ENCODE results near the gene DCAF7. TPM values are rescaled to one million over a fixed set of nuclear protein-coding genes. Genes with fewer than 3 reads are reported as not detected.

Gene DCAF7
- total and polyA plus RNA-seq, 3 experiments from 2014 or later = 82.5 to 102 (median 99.1) TPM

DNA sequence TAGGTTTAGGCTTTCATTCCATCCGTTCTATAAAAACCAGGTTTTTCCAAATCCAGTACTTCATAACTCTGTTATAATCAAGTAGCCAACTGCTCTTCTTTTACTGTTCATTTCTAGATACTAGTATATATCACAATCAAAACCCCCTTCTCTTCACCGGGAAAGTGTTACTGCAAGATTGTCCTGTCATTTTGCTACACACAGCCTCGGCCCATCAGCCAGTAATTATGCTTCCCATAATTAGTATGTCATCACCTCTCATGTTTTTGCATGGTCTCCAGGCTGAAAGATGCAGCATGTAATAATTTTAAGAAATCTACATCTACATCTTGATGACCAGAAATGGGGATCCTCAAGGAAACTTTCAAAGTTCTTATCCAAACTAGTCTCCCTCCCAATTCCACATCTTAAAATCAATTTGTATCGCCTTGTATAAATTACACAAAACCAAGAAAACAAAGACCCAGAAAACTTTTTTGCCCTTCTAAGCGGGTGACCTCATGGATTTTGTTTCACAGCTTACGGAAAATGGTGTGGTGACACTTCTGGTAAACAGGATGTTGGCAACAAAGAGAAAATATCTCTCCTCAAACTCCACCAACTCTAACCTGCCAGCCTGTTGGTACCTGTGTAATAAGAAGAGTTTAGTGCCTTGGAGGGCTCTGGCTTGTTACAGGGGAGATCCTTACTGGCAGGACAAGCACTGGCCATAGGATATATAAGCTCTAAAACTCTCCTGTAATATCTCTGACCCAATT is 59.7 kb downstream of the DCAF7 start:
- Mint-ChIP-seq H3K9me3 (no peaks in the 10 kb centered on the region), H3K27ac (peak overlapping the region; percentile 70 to 98 (median 86)), H3K4me3 (peak overlapping the region in 6 of 7 donors; percentile 32 to 73 (median 66)), H3K4me1 (peaks cover 29 to 46% (median 34%) of the 10 kb centered on the region in 3 donors), H3K36me3 (peaks cover 4 to 55% (median 22%) of the 10 kb centered on the region in 3 donors), H3K27me3 (no peaks in the 10 kb centered on the region)
- POLR2A ChIA-PET = interaction anchor here (1.0 to 1.6 kb wide), 3 partner anchors 9 to 59 kb away, joined by 3 to 8 read pairs (median 3); partner anchors contain the start of genes DCAF7 and TACO1
- H3K9me3 ChIP-seq (ENCODE audit: low read length) = no peaks in the 10 kb centered on the region
- DNase-seq = no peak
- peak overlapping the region; percentile 10 for H3K27ac ChIP-seq (ENCODE audit: low read depth, low read length)
- CTCF ChIA-PET = interaction anchor here (2.5 to 10.1 kb wide), 7 partner anchors 11 to 203 kb away, joined by 10 to 174 read pairs (median 26); partner anchors contain the start of genes ACE, DCAF7 and MAP3K3
- H3K4me3 ChIP-seq (ENCODE audit: low read length) = no peak overlapping the region
- H3K36me3 ChIP-seq (ENCODE audit: insufficient read depth, low read length) = peaks cover 34% of the 10 kb centered on the region
- H3K4me1 ChIP-seq (ENCODE audit: insufficient read depth, low read length) = peaks cover 30% of the 10 kb centered on the region
- no peaks in the 10 kb centered on the region for H3K27me3 ChIP-seq (ENCODE audit: insufficient read depth, low read length, poor library complexity, severe bottlenecking)

DNA sequence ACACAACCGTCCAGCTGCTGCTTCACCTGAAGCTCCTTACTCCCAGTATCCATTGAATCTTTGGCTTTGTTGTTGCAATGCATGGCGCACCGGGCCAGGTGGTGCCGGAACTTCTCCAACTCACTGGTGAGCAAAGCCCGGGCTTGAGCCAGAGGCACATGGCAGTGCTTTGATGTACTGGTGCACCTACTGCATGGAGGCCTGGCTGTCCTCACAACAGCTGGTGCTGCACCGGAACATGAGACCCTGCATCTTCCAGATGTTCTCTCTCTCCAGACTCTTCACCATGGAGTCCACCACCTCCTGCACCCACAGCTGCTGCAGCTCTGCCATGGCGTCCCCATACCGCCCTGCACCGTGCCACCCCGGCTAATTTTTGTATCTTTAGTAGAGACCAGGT is 60.6 kb downstream of the DCAF7 start:
- no peak for DNase-seq
- Mint-ChIP-seq H3K36me3 (peaks cover 4 to 47% (median 13%) of the 10 kb centered on the region in 3 donors), H3K4me3 (peak overlapping the region in 5 of 7 donors; percentile 15 to 71 (median 65)), H3K27me3 (no peaks in the 10 kb centered on the region), H3K27ac (peak overlapping the region; percentile 63 to 98 (median 88)), H3K9me3 (no peaks in the 10 kb centered on the region), H3K4me1 (peaks cover 29 to 37% (median 34%) of the 10 kb centered on the region in 3 donors)
- peaks cover 30% of the 10 kb centered on the region for H3K4me1 ChIP-seq (ENCODE audit: insufficient read depth, low read length)
- no peaks in the 10 kb centered on the region for H3K27me3 ChIP-seq (ENCODE audit: insufficient read depth, low read length, poor library complexity, severe bottlenecking)
- no peak overlapping the region for H3K27ac ChIP-seq (ENCODE audit: low read depth, low read length)
- ChIA-PET CTCF (interaction anchor here (1.2 to 10.1 kb wide), 10 partner anchors 10 to 204 kb away, joined by 3 to 174 read pairs (median 18); partner anchors contain the start of genes ACE, DCAF7 and MAP3K3), POLR2A (interaction anchor here (1.2 to 1.6 kb wide), 4 partner anchors 10 to 133 kb away, joined by 3 to 8 read pairs (median 4); partner anchors contain the start of genes DCAF7 and TACO1)
- H3K4me3 ChIP-seq (ENCODE audit: low read length) = no peak overlapping the region
- no peaks in the 10 kb centered on the region for H3K9me3 ChIP-seq (ENCODE audit: low read length)
- peaks cover 26% of the 10 kb centered on the region for H3K36me3 ChIP-seq (ENCODE audit: insufficient read depth, low read length)

GRCh38 chr17:63611354-63611753 is 61.1 kb downstream of the DCAF7 start:
- Mint-ChIP-seq H3K27ac (peak overlapping the region; percentile 45 to 93 (median 84)), H3K27me3 (no peaks in the 10 kb centered on the region), H3K4me3 (peak overlapping the region in 5 of 7 donors; percentile 15 to 71 (median 54)), H3K9me3 (no peaks in the 10 kb centered on the region), H3K4me1 (peaks cover 29 to 35% (median 34%) of the 10 kb centered on the region in 3 donors), H3K36me3 (peaks cover under 1 to 42% (median 9%) of the 10 kb centered on the region in 3 donors)
- Histone ChIP-seq H3K4me3 (ENCODE audit: low read length) (no peak overlapping the region), H3K27me3 (ENCODE audit: insufficient read depth, low read length, poor library complexity, severe bottlenecking) (no peaks in the 10 kb centered on the region), H3K27ac (ENCODE audit: low read depth, low read length) (no peak overlapping the region), H3K36me3 (ENCODE audit: insufficient read depth, low read length) (peaks cover 21% of the 10 kb centered on the region), H3K9me3 (ENCODE audit: low read length) (no peaks in the 10 kb centered on the region), H3K4me1 (ENCODE audit: insufficient read depth, low read length) (peaks cover 30% of the 10 kb centered on the region)
- POLR2A ChIA-PET = interaction anchor here (0.6 to 1.9 kb wide), 9 partner anchors 11 to 955 kb away, joined by 3 to 9 read pairs (median 3); partner anchors contain the start of genes DCAF7 and MAP3K3
- CTCF ChIA-PET = interaction anchor here (0.6 to 10.1 kb wide), 35 partner anchors 8 to 230 kb away, joined by 3 to 174 read pairs (median 5); partner anchors contain the start of genes ACE, CYB561, DCAF7 and MAP3K3
- no peak for DNase-seq

DNA sequence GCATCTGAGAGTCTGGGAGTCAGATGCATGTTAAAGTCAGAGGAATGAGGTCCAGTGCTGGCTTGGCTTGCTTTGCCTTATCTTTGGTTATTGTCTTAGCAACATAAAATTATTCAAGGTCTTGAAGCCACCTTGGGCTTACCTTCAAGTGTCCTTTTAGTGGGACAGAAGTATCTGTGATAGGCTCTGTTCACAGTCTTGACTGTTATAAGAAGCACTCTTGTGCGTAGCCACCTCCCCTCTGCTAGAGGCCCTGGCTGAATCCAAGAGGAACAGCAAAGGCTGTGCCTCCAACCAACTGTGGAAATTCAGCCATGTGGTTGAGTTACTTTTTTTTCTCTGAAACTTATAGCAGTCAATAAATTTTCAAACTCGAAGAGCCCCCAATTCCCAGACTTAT is 63.4 kb downstream of the DCAF7 start:
- peaks cover 30% of the 10 kb centered on the region for H3K4me1 ChIP-seq (ENCODE audit: insufficient read depth, low read length)
- no peak overlapping the region for H3K4me3 ChIP-seq (ENCODE audit: low read length)
- Mint-ChIP-seq H3K27me3 (no peaks in the 10 kb centered on the region), H3K4me1 (peaks cover 29 to 30% (median 30%) of the 10 kb centered on the region in 3 donors), H3K27ac (no peak overlapping the region), H3K9me3 (no peaks in the 10 kb centered on the region), H3K4me3 (no peak overlapping the region), H3K36me3 (peaks cover 0 to 20% (median 4%) of the 10 kb centered on the region in 3 donors)
- no peak overlapping the region for H3K27ac ChIP-seq (ENCODE audit: low read depth, low read length)
- H3K27me3 ChIP-seq (ENCODE audit: insufficient read depth, low read length, poor library complexity, severe bottlenecking) = no peaks in the 10 kb centered on the region
- H3K9me3 ChIP-seq (ENCODE audit: low read length) = no peaks in the 10 kb centered on the region
- ChIA-PET CTCF (interaction anchor here (1.4 to 10.1 kb wide), 6 partner anchors 7 to 194 kb away, joined by 8 to 174 read pairs (median 36); partner anchors contain the start of genes ACE, DCAF7 and MAP3K3), POLR2A (no interaction called here)
- no peaks in the 10 kb centered on the region for H3K36me3 ChIP-seq (ENCODE audit: insufficient read depth, low read length)
- DNase-seq = no peak

DNA sequence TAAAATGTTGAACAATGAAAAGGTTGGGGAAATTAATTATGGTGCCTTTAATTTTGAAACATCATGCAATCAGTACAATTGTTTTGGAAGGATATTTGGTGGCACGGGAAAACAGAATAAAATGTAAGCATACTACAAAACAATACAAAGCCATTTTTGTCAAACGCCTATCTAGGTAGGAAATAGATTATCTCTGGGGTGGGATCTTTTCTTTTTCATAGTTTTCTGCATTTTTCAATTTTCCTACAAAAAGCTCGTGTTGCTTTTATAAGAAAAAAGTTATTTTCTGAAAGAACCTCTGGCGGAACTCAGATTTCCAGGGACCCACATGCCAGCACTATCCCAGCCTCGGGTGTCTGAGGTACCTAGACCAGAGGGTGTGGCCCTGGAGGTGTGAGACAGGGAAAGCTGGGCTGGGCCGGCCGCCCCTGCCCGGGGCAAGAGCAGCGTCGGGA is 71.0 kb downstream of the DCAF7 start:
- Histone ChIP-seq H3K4me1 (ENCODE audit: insufficient read depth, low read length) (peaks cover 29% of the 10 kb centered on the region), H3K36me3 (ENCODE audit: insufficient read depth, low read length) (no peaks in the 10 kb centered on the region), H3K27me3 (ENCODE audit: insufficient read depth, low read length, poor library complexity, severe bottlenecking) (no peaks in the 10 kb centered on the region), H3K4me3 (ENCODE audit: low read length) (peak overlapping the region; percentile 70), H3K27ac (ENCODE audit: low read depth, low read length) (peak overlapping the region; percentile 55), H3K9me3 (ENCODE audit: low read length) (no peaks in the 10 kb centered on the region)
- H3K4me3 Mint-ChIP-seq = peak overlapping the region; percentile 93 to 99 (median 94)
- H3K27me3 Mint-ChIP-seq = peaks cover 0 to 1% of the 10 kb centered on the region in 2 donors
- peaks cover 0 to 10% (median 0%) of the 10 kb centered on the region in 3 donors for H3K36me3 Mint-ChIP-seq
- POLR2A ChIA-PET = interaction anchor here (0.7 to 2.3 kb wide), 8 partner anchors 9 to 212 kb away, joined by 3 to 20 read pairs (median 8); partner anchors contain the start of genes CCDC47, DCAF7, DDX42 and LIMD2
- peaks cover 37 to 40% (median 39%) of the 10 kb centered on the region in 3 donors for H3K4me1 Mint-ChIP-seq
- no peaks in the 10 kb centered on the region for H3K9me3 Mint-ChIP-seq
- no peak for DNase-seq
- peak overlapping the region in 7 of 8 donors; percentile 36 to 86 (median 76) for H3K27ac Mint-ChIP-seq
- CTCF ChIA-PET = interaction anchor here (1.0 to 3.5 kb wide), 10 partner anchors 10 to 196 kb away, joined by 3 to 26 read pairs (median 4); partner anchors contain the start of gene ACE

- DNase-seq = peak; percentile 94 to 98 (median 97)
- no peaks in the 10 kb centered on the region for H3K36me3 ChIP-seq (ENCODE audit: insufficient read depth, low read length)
- H3K4me3 ChIP-seq (ENCODE audit: low read length) = peak within 1 kb of the TSS; percentile 70
- H3K27ac ChIP-seq (ENCODE audit: low read depth, low read length) = peak within 1 kb of the TSS; percentile 55
- H3K4me3 Mint-ChIP-seq = peak within 1 kb of the TSS; percentile 95 to 99 (median 98)
- H3K36me3 Mint-ChIP-seq = peaks cover 0 to 10% (median 0%) of the 10 kb centered on the region in 3 donors
- peak within 1 kb of the TSS; percentile 71 to 95 (median 91) for H3K27ac Mint-ChIP-seq
- ChIA-PET CTCF (interaction anchor here (0.7 to 3.5 kb wide), 11 partner anchors 10 to 196 kb away, joined by 3 to 26 read pairs (median 4); partner anchors contain the start of gene ACE), POLR2A (interaction anchor here (0.5 to 2.3 kb wide), 15 partner anchors 10 to 221 kb away, joined by 3 to 20 read pairs (median 5); partner anchors contain the start of genes CCDC47, DCAF7, DDX42 and LIMD2)
- H3K27me3 ChIP-seq (ENCODE audit: insufficient read depth, low read length, poor library complexity, severe bottlenecking) = no peaks in the 10 kb centered on the region
- peaks cover 0 to 1% of the 10 kb centered on the region in 2 donors for H3K27me3 Mint-ChIP-seq
- peaks cover 44 to 47% (median 46%) of the 10 kb centered on the region in 3 donors for H3K4me1 Mint-ChIP-seq
- H3K9me3 Mint-ChIP-seq = no peaks in the 10 kb centered on the region
- H3K9me3 ChIP-seq (ENCODE audit: low read length) = no peaks in the 10 kb centered on the region
- H3K4me1 ChIP-seq (ENCODE audit: insufficient read depth, low read length) = peaks cover 36% of the 10 kb centered on the region
These were observed 71.7 kb downstream of the DCAF7 start, which contains the start of gene MAP3K3 for GRCh38 chr17:63621684-63622573. Gene MAP3K3 (plus strand): TSS chr17:63622417. CDS start chr17:63622760, 343 bp downstream.

Data from CD8-positive, alpha-beta memory T cell (primary cell).